ENCODE results near the gene PXDC1.
"Not testable (repeated sequence)": the region's sequence is repeated elsewhere in the genome, so short reads cannot be mapped to it uniquely, and the experiment has no call there.

Gene PXDC1

GRCh38 chr6:3771407-3772011 lies 20.0 kb upstream of the PXDC1 start:
- H3K9me3 ChIP-seq (ENCODE audit: control insufficient read depth, low read length), result no peaks in the 10 kb centered on the region
- no peak overlapping the region for H3K4me3 ChIP-seq (ENCODE audit: insufficient read depth, low read depth, low read length)
- no peaks in the 10 kb centered on the region for H3K4me1 ChIP-seq (ENCODE audit: control insufficient read depth, insufficient read depth, low read length)
- no peaks in the 10 kb centered on the region for H3K36me3 ChIP-seq (ENCODE audit: control insufficient read depth, insufficient read depth, low read length)
- no peak overlapping the region for H3K27ac ChIP-seq (ENCODE audit: insufficient read depth, low read depth, low read length, poor library complexity, severe bottlenecking)
- no peaks in the 10 kb centered on the region for H3K27me3 ChIP-seq (ENCODE audit: control insufficient read depth, insufficient read depth, low read length, poor library complexity, severe bottlenecking)
- WGBS, 2 experiments, result 97% methylated on average over 57 of the region's 57 CpGs

GRCh38 chr6:3770023-3770720 lies 18.7 kb upstream of the PXDC1 start:
- Histone ChIP-seq H3K9me3 (ENCODE audit: control insufficient read depth, low read length) (no peaks in the 10 kb centered on the region), H3K4me1 (ENCODE audit: control insufficient read depth, insufficient read depth, low read length) (no peaks in the 10 kb centered on the region), H3K4me3 (ENCODE audit: insufficient read depth, low read depth, low read length) (no peak overlapping the region), H3K36me3 (ENCODE audit: control insufficient read depth, insufficient read depth, low read length) (no peaks in the 10 kb centered on the region), H3K27ac (ENCODE audit: insufficient read depth, low read depth, low read length, poor library complexity, severe bottlenecking) (no peak overlapping the region), H3K27me3 (ENCODE audit: control insufficient read depth, insufficient read depth, low read length, poor library complexity, severe bottlenecking) (no peaks in the 10 kb centered on the region)
- WGBS, 2 experiments, result 31 to 37% methylated on average over 10 of the region's 10 CpGs

- 94 to 97% methylated on average over 6 of the region's 6 CpGs for WGBS, 2 experiments
- H3K4me3 ChIP-seq (ENCODE audit: insufficient read depth, low read depth, low read length), result no peak overlapping the region
- H3K4me1 ChIP-seq (ENCODE audit: control insufficient read depth, insufficient read depth, low read length), result no peaks in the 10 kb centered on the region
- H3K27me3 ChIP-seq (ENCODE audit: control insufficient read depth, insufficient read depth, low read length, poor library complexity, severe bottlenecking), result no peaks in the 10 kb centered on the region
- no peak overlapping the region for H3K27ac ChIP-seq (ENCODE audit: insufficient read depth, low read depth, low read length, poor library complexity, severe bottlenecking)
- H3K36me3 ChIP-seq (ENCODE audit: control insufficient read depth, insufficient read depth, low read length), result no peaks in the 10 kb centered on the region
- no peaks in the 10 kb centered on the region for H3K9me3 ChIP-seq (ENCODE audit: control insufficient read depth, low read length)
These were observed 18.1 kb upstream of the PXDC1 start for GRCh38 chr6:3769610-3770009.

DNA sequence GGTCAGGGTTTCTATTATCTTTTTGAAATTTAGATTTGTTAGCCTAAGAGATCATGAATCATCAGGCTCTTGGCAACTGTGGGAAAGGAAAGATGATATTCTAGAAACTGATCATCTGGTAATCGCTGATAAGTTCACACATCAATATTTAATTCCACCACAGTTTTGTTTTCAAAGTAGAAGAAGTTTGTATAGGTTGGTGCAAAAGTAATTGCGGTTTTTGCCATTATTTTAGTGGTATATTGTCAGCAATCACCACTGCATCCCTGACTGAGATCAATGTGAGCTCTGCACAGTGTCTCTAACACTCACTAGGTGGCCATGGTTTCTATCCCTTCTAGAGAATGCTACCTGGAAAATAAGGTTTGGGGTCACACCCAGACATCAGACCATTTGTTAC lies 17.0 kb upstream of the PXDC1 start:
- H3K27ac ChIP-seq (ENCODE audit: insufficient read depth, low read depth, low read length, poor library complexity, severe bottlenecking), result no peak overlapping the region
- H3K27me3 ChIP-seq (ENCODE audit: control insufficient read depth, insufficient read depth, low read length, poor library complexity, severe bottlenecking), result no peaks in the 10 kb centered on the region
- no peaks in the 10 kb centered on the region for H3K36me3 ChIP-seq (ENCODE audit: control insufficient read depth, insufficient read depth, low read length)
- no peaks in the 10 kb centered on the region for H3K4me1 ChIP-seq (ENCODE audit: control insufficient read depth, insufficient read depth, low read length)
- 86 to 98% methylated on average over 1 to 2 of the region's 2 CpGs for WGBS, 2 experiments
- H3K4me3 ChIP-seq (ENCODE audit: insufficient read depth, low read depth, low read length), result no peak overlapping the region
- no peaks in the 10 kb centered on the region for H3K9me3 ChIP-seq (ENCODE audit: control insufficient read depth, low read length)

DNA sequence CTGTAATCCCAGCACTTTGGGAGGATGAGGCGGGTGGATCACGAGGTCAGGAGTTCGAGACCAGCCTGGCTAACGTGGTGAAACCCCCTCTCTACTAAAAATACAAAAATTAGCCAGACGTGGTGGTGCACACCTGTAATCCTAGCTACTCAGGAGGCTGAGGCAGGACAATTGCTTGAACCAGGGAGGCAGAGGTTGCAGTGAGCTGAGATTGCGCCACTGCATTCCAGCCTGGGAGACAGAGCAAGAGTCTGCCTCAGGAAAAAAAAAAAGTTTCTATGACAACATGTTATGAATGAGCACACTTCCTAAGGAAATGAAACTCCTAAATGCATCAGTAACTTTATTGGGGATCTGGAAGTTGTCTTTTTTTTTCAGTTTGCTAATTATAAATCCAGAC lies 16.0 kb upstream of the PXDC1 start:
- not testable (repeated sequence) for H3K4me1 ChIP-seq (ENCODE audit: control insufficient read depth, insufficient read depth, low read length); H3K36me3 ChIP-seq (ENCODE audit: control insufficient read depth, insufficient read depth, low read length); H3K27me3 ChIP-seq (ENCODE audit: control insufficient read depth, insufficient read depth, low read length, poor library complexity, severe bottlenecking); H3K9me3 ChIP-seq (ENCODE audit: control insufficient read depth, low read length); H3K4me3 ChIP-seq (ENCODE audit: insufficient read depth, low read depth, low read length); H3K27ac ChIP-seq (ENCODE audit: insufficient read depth, low read depth, low read length, poor library complexity, severe bottlenecking)
- 94 to 95% methylated on average over 6 of the region's 6 CpGs for WGBS, 2 experiments

DNA sequence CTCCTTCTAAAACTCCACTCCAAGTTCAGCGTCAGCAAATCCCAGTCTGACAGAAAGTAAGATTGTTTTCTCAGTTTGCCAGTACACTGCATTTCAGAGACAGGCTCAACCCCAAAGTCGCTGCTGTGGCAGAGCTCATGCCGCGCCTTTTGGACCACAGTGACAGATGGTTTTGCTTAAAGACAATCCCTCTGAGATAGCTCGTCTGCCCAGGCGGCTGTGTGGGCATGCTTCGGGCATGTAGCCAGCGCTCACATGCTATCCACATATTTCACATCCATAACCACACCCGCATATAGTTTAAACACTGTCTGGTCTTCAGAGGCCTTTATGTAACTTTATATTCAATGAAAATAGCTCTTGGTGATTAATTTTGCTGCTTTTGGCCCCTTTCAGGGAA lies 14.7 kb upstream of the PXDC1 start:
- no peak overlapping the region for H3K4me3 ChIP-seq (ENCODE audit: insufficient read depth, low read depth, low read length)
- no peak overlapping the region for H3K27ac ChIP-seq (ENCODE audit: insufficient read depth, low read depth, low read length, poor library complexity, severe bottlenecking)
- no peaks in the 10 kb centered on the region for H3K27me3 ChIP-seq (ENCODE audit: control insufficient read depth, insufficient read depth, low read length, poor library complexity, severe bottlenecking)
- 88 to 96% methylated on average over 9 of the region's 9 CpGs for WGBS, 2 experiments
- H3K9me3 ChIP-seq (ENCODE audit: control insufficient read depth, low read length), result no peaks in the 10 kb centered on the region
- no peaks in the 10 kb centered on the region for H3K36me3 ChIP-seq (ENCODE audit: control insufficient read depth, insufficient read depth, low read length)
- H3K4me1 ChIP-seq (ENCODE audit: control insufficient read depth, insufficient read depth, low read length), result no peaks in the 10 kb centered on the region

- no peak overlapping the region for H3K4me3 ChIP-seq (ENCODE audit: insufficient read depth, low read depth, low read length)
- no peaks in the 10 kb centered on the region for H3K9me3 ChIP-seq (ENCODE audit: control insufficient read depth, low read length)
- H3K27ac ChIP-seq (ENCODE audit: insufficient read depth, low read depth, low read length, poor library complexity, severe bottlenecking), result no peak overlapping the region
- H3K4me1 ChIP-seq (ENCODE audit: control insufficient read depth, insufficient read depth, low read length), result no peaks in the 10 kb centered on the region
- no peaks in the 10 kb centered on the region for H3K36me3 ChIP-seq (ENCODE audit: control insufficient read depth, insufficient read depth, low read length)
- H3K27me3 ChIP-seq (ENCODE audit: control insufficient read depth, insufficient read depth, low read length, poor library complexity, severe bottlenecking), result no peaks in the 10 kb centered on the region
- 86 to 89% methylated on average over 5 to 6 of the region's 6 CpGs for WGBS, 2 experiments
These were observed 13.9 kb upstream of the PXDC1 start for GRCh38 chr6:3765415-3765814.

- Histone ChIP-seq H3K27me3 (ENCODE audit: control insufficient read depth, insufficient read depth, low read length, poor library complexity, severe bottlenecking) (no peaks in the 10 kb centered on the region), H3K27ac (ENCODE audit: insufficient read depth, low read depth, low read length, poor library complexity, severe bottlenecking) (no peak overlapping the region), H3K9me3 (ENCODE audit: control insufficient read depth, low read length) (no peaks in the 10 kb centered on the region), H3K4me3 (ENCODE audit: insufficient read depth, low read depth, low read length) (no peak overlapping the region), H3K4me1 (ENCODE audit: control insufficient read depth, insufficient read depth, low read length) (no peaks in the 10 kb centered on the region), H3K36me3 (ENCODE audit: control insufficient read depth, insufficient read depth, low read length) (no peaks in the 10 kb centered on the region)
- 95% methylated on average over 3 to 5 of the region's 5 CpGs for WGBS, 2 experiments
These were observed 13.2 kb upstream of the PXDC1 start for GRCh38 chr6:3764516-3765335.

- no peak overlapping the region for H3K27ac ChIP-seq (ENCODE audit: insufficient read depth, low read depth, low read length, poor library complexity, severe bottlenecking)
- no peaks in the 10 kb centered on the region for H3K4me1 ChIP-seq (ENCODE audit: control insufficient read depth, insufficient read depth, low read length)
- no peaks in the 10 kb centered on the region for H3K9me3 ChIP-seq (ENCODE audit: control insufficient read depth, low read length)
- no peak overlapping the region for H3K4me3 ChIP-seq (ENCODE audit: insufficient read depth, low read depth, low read length)
- H3K27me3 ChIP-seq (ENCODE audit: control insufficient read depth, insufficient read depth, low read length, poor library complexity, severe bottlenecking), result no peaks in the 10 kb centered on the region
- no peaks in the 10 kb centered on the region for H3K36me3 ChIP-seq (ENCODE audit: control insufficient read depth, insufficient read depth, low read length)
- 91% methylated on average over 6 of the region's 6 CpGs for WGBS, 2 experiments
These were observed 11.3 kb upstream of the PXDC1 start for GRCh38 chr6:3762852-3763251.

DNA sequence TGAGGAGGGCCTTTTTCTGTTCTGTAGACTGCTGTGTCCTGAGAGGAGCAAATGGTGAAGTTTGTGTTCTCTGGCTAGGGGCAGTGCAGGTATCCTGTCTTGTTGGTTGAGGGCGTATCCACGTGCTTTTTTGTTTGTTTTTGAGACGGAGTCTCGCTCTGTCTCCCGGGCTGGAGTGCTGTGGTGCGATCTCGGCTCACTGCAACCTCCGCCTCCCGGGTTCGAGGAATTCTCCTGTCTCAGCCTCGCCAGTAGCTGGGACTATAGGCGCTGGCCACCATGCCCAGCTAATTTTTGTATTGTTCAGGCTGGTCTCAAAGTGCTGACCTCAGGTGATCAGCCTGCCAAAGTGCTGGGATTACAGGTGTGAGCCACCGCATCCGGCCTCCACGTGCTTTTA lies 10.8 kb upstream of the PXDC1 start:
- no peak overlapping the region for H3K4me3 ChIP-seq (ENCODE audit: insufficient read depth, low read depth, low read length)
- H3K27me3 ChIP-seq (ENCODE audit: control insufficient read depth, insufficient read depth, low read length, poor library complexity, severe bottlenecking), result no peaks in the 10 kb centered on the region
- no peaks in the 10 kb centered on the region for H3K4me1 ChIP-seq (ENCODE audit: control insufficient read depth, insufficient read depth, low read length)
- H3K27ac ChIP-seq (ENCODE audit: insufficient read depth, low read depth, low read length, poor library complexity, severe bottlenecking), result no peak overlapping the region
- no peaks in the 10 kb centered on the region for H3K36me3 ChIP-seq (ENCODE audit: control insufficient read depth, insufficient read depth, low read length)
- no peaks in the 10 kb centered on the region for H3K9me3 ChIP-seq (ENCODE audit: control insufficient read depth, low read length)
- WGBS, 2 experiments, result 93 to 94% methylated on average over 15 of the region's 15 CpGs

Data from ectodermal cell (in vitro differentiated cells).